Mucosa of stomach (tissue), 1 donor: ENCODE data around the gene KIRREL1.
"Not testable (repeated sequence)": the region's sequence is repeated elsewhere in the genome, so short reads cannot be mapped to it uniquely, and the experiment has no call there.

Source experiments
- H3K27me3 ChIP-seq: one replicate; pipeline ENCODE4 v1.7.0; 2013; ENCODE audit warnings: mild to moderate bottlenecking, low read length; ENCODE audit not compliant: control insufficient read depth, insufficient read depth
- H3K36me3 ChIP-seq: one replicate; pipeline ENCODE4 v1.7.0; 2013; ENCODE audit warnings: low read length; ENCODE audit not compliant: control insufficient read depth, insufficient read depth
- H3K4me1 ChIP-seq: one replicate; pipeline ENCODE4 v1.7.0; 2013; ENCODE audit warnings: mild to moderate bottlenecking, low read length; ENCODE audit not compliant: control insufficient read depth, insufficient read depth
- H3K4me3 ChIP-seq: one replicate; pipeline ENCODE4 v1.7.0; 2013; ENCODE audit warnings: low read length
- H3K9ac ChIP-seq: one replicate; pipeline ENCODE4 v1.7.0; 2013; ENCODE audit warnings: mild to moderate bottlenecking, low read length, moderate library complexity
- H3K9me3 ChIP-seq: one replicate; pipeline ENCODE4 v1.7.0; 2013; ENCODE audit warnings: mild to moderate bottlenecking, low read length, moderate library complexity; ENCODE audit not compliant: control insufficient read depth
- donor health status: Pancreatic carcinoma.

Gene KIRREL1

DNA sequence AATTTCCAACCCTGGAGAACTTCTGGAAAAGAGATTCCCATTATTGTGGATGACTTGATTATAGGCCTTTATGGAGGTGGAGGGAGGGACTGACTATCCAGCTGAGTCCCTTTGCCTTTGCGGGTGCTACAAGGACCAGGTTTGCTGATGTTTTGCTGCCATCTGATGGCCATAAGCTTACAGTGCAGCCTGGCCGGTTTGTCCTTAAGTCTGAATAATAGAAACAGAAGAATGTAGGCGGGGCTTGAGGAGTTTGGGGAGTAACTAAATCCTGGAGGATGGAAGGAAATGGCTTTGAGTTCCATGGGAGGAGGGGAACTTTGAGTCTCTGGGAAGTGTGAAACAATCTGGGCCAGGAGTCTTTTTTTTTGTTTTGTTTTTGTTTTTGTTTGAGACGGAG is 131.6 kb downstream of the KIRREL1 start:
- no peaks in the 10 kb centered on the region for H3K4me1 ChIP-seq
- no peaks in the 10 kb centered on the region for H3K9me3 ChIP-seq
- H3K27me3 ChIP-seq: no peaks in the 10 kb centered on the region
- H3K36me3 ChIP-seq: no peaks in the 10 kb centered on the region
- no peak overlapping the region for H3K4me3 ChIP-seq
- no peak overlapping the region for H3K9ac ChIP-seq

DNA sequence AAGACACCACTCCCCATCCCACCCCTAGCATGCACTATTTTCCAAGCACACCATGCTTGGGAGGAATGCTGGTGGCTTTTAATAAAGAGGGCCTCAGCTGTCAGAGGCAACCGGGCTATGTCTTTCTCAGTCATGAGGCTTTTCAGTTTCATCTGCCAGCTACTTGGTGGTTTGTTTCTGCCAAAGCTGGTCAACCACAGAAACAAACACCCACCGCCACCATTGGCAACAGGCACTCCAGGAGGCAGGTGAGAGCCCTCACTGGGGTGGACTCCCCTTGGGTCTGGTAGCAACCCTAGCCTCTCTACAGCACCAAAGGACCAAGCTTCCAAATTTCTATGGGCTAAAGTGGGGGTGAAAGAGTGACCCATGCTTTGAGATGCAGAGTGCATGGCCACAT is 133.0 kb downstream of the KIRREL1 start:
- Histone ChIP-seq H3K4me3 (no peak overlapping the region), H3K4me1 (no peaks in the 10 kb centered on the region), H3K9ac (no peak overlapping the region), H3K36me3 (no peaks in the 10 kb centered on the region), H3K27me3 (no peaks in the 10 kb centered on the region), H3K9me3 (no peaks in the 10 kb centered on the region)

DNA sequence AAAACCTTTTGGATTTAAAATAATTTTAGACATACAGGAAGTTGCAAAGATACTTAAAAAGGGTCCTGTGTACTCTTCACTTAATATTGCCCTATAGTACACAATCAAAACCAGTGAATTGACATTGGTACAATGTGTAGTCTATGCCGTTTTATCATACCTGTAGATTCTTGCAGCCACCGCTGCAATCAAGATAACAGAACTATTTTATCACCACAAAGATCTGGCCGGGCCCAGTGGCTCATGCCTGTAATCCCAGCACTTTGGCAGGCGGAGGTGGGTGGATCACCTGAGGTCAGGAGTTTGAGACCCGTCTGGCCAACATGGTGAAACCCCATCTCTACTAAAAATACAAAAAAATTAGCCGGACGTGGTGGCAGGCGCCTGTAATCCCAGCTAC is 135.1 kb downstream of the KIRREL1 start:
- H3K4me1 ChIP-seq, H3K9me3 ChIP-seq, H3K4me3 ChIP-seq, H3K9ac ChIP-seq, H3K27me3 ChIP-seq, H3K36me3 ChIP-seq: not testable (repeated sequence)

DNA sequence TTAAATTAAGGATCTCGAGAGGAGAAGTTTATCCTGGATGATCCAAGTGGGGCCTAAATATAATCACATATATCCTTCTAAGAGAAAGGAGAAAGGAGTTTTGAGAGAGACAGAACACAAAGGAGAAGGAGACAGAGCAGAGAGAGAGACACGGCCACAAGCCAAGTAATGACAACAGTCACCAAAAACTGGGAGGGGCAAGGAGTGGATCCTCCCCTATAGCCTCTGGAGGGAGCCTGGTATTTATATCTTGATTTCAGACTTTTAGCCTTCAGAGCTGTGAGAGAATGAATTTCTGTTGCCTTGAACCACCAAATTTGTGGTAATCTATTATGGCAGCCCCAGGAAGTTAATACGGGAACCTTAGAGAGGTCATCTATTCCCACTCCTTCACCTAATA is 137.8 kb downstream of the KIRREL1 start:
- Histone ChIP-seq H3K9me3 (no peaks in the 10 kb centered on the region), H3K4me3 (no peak overlapping the region), H3K4me1 (no peaks in the 10 kb centered on the region), H3K36me3 (no peaks in the 10 kb centered on the region), H3K27me3 (no peaks in the 10 kb centered on the region), H3K9ac (no peak overlapping the region)

DNA sequence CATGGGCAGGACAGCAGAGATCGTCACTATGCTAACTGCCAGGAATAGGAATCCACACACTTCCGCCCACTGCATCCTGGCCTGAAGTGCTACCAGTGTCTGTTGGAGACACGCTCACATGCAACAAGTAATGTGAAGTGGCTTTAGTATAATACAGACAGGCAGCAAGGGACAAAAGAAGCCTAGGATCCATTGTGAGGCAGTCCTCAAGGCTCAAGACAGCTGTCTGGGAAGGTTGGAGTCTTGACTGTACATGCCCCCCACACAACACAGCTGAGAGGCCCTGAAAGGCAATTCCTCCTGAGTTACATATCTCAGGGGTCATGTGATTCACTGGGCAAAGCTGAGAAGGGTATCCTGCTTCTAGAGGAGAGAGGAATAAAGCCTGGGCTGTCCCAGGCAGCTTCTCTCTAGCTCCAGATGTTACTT is 147.3 kb downstream of the KIRREL1 start:
- H3K4me1 ChIP-seq: no peaks in the 10 kb centered on the region
- no peak overlapping the region for H3K4me3 ChIP-seq
- H3K36me3 ChIP-seq: no peaks in the 10 kb centered on the region
- no peak overlapping the region for H3K9ac ChIP-seq
- peaks cover 4% of the 10 kb centered on the region for H3K27me3 ChIP-seq
- no peaks in the 10 kb centered on the region for H3K9me3 ChIP-seq

DNA sequence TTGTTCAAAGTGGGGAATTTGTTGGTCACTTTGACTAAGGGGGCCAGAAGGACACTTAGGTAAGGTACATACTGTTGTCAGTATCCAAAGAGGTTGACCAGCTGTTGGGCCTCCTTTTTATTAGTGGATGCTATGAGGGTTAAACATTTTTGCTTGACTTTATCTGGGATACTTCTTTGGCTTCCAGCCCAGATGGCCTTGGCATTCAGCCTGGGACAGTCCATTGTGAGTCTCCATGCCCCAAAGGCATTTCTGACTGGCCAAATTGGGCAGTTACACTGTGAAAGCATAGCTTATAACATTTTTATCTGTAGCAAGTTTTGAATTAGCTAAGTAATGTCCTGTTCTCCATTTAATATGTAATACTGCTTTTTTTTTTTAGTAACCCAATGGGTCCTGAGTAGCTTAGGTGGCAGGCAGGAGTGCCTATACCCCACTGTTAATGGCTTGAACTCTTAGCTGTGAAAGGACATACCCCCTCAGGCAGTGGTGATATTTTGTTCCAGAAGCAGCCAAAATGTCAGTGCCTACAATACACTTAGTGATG is 151.8 kb downstream of the KIRREL1 start:
- no peaks in the 10 kb centered on the region for H3K36me3 ChIP-seq

DNA sequence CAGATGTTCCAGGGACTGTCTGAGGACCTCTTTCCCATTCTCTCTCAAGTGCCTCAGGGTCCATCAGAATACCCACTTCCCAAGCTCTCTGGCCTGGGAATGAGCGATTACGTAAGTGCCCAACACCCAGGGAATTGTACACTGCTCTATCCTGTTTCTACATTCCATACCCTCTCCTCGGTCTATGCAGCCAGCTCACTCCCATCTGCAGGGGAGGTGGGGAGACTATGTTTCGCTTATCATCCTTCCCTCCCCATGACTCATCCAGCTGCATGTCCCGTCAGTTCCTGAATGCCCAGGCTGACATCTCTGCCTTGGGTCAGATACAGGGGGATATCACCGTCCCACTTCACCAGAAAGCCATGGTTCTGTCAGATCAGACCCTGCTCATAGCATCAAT is 152.7 kb downstream of the KIRREL1 start:
- Histone ChIP-seq H3K4me1 (no peaks in the 10 kb centered on the region), H3K9me3 (no peaks in the 10 kb centered on the region)

More for the DNA sequence above, 151.8 kb downstream of the KIRREL1 start:
- H3K9ac ChIP-seq: no peak overlapping the region
- peaks cover 4% of the 10 kb centered on the region for H3K27me3 ChIP-seq
- H3K9me3 ChIP-seq: no peaks in the 10 kb centered on the region
- H3K4me3 ChIP-seq: no peak overlapping the region
- H3K4me1 ChIP-seq: no peaks in the 10 kb centered on the region

DNA sequence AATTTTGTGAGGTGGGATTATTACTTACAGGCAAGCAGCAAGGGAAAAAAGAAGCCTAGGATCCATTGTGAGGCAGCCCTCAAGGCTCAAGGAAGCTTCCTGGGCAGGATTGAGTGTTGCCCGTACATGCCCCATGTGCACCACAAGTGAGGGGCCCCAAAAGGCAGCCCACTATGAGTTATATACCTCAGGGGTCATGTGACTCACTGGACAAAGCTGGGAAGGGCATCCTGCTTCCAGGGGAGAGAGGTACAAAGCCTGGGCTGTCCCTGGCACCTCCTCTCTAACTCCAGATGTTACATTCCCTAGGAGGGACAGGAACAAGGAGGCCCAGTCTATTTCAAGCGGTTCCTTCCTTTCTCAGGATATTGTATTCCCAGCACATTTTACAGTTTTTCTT is 153.3 kb downstream of the KIRREL1 start:
- H3K9ac ChIP-seq: no peak overlapping the region
- no peaks in the 10 kb centered on the region for H3K4me1 ChIP-seq
- no peaks in the 10 kb centered on the region for H3K36me3 ChIP-seq
- no peaks in the 10 kb centered on the region for H3K9me3 ChIP-seq
- H3K4me3 ChIP-seq: no peak overlapping the region
- peaks cover 4% of the 10 kb centered on the region for H3K27me3 ChIP-seq

More for the DNA sequence above, 152.7 kb downstream of the KIRREL1 start:
- Histone ChIP-seq H3K4me3 (no peak overlapping the region), H3K36me3 (no peaks in the 10 kb centered on the region), H3K27me3 (peaks cover 4% of the 10 kb centered on the region), H3K9ac (no peak overlapping the region)

DNA sequence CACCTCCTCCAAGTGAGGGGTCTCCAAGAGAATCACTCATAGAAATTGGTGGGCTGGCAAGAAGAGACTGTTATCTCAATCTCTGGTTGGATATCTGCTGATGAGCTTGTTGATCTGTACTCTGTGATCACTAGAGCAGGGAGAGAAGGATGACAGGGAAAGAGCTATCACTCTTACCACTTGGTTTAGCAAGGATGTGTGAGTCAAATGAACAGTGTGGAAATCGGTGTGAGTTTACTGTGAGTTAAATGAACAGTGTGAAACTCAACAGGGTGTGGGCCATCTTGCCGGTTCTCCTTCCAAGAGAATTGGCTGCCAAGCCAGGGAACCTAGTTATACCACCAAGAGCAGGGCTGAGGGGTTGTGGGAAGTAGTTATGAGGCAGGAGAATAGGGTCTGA is 154.0 kb downstream of the KIRREL1 start:
- Histone ChIP-seq H3K9ac (no peak overlapping the region), H3K27me3 (peaks cover 4% of the 10 kb centered on the region), H3K4me1 (no peaks in the 10 kb centered on the region)

DNA sequence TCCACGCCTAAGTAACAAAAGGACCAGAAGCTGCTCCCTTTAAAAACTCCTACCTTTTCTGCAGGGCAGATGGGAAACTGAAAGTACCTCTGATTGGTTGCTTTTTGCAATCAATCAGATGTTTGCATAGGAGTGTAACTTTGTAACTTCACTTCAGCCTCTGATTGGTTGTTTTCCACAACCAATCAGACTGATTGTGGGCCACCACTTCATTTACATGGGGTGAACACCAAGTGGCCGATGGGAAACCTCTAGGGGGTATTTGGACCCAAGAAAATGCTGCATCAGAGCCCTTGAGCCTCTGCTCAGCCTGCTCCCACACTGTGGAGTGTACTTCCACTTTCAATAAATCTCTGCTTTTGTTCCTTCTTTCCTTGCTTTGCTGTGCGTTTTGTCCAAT is 154.4 kb downstream of the KIRREL1 start:
- H3K27me3 ChIP-seq: peaks cover 1% of the 10 kb centered on the region
- H3K4me1 ChIP-seq: no peaks in the 10 kb centered on the region
- no peaks in the 10 kb centered on the region for H3K36me3 ChIP-seq
- no peak overlapping the region for H3K9ac ChIP-seq
- H3K9me3 ChIP-seq: no peaks in the 10 kb centered on the region
- H3K4me3 ChIP-seq: no peak overlapping the region

More for the DNA sequence above, 154.0 kb downstream of the KIRREL1 start:
- Histone ChIP-seq H3K4me3 (no peak overlapping the region), H3K9me3 (no peaks in the 10 kb centered on the region), H3K36me3 (no peaks in the 10 kb centered on the region)

DNA sequence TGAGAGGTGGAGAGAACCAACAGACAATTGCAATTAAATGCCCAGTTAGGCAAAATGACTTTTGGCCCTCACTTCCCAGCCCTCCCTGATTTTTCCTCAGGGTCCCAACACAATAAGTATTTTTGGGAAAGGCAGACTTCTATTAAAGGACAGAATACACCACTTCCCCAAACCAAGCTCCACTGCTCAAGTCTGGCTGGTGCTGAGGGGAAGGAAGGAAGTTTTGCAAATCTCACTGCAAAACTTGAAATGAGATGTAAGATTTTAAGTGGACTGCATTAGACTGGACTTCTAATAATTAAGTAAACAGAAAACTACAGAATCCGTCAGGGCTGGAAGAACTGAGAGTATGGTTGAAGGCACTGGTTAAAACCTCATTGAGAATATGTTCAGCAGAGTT is 155.0 kb downstream of the KIRREL1 start:
- Histone ChIP-seq H3K27me3 (no peaks in the 10 kb centered on the region), H3K9me3 (no peaks in the 10 kb centered on the region), H3K4me3 (no peak overlapping the region), H3K4me1 (no peaks in the 10 kb centered on the region), H3K9ac (no peak overlapping the region), H3K36me3 (no peaks in the 10 kb centered on the region)

DNA sequence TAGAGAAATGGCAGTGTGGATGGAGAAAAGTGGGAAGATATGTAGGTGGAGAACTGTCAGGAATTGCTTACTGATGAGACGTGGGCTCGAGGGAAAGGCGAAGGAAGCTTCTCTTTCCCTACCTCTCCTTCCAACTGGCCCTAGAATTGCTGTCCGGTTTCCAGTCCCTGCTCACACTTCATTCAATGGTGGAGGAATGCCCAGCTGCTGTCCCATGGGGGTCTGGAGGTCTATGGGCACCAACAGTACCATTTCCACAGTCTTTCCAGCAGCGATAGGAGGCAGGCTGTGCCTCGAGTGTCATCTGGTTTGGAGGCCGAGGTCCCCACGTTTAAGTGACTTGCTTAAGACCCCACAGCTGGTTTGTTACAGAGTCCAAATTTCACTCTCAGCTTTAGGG is 155.7 kb downstream of the KIRREL1 start:
- Histone ChIP-seq H3K4me3 (no peak overlapping the region), H3K9ac (no peak overlapping the region), H3K4me1 (no peaks in the 10 kb centered on the region), H3K36me3 (no peaks in the 10 kb centered on the region), H3K27me3 (no peaks in the 10 kb centered on the region), H3K9me3 (no peaks in the 10 kb centered on the region)
